ENCODE measurements around the gene CHML.
A peak's percentile ranks its signal among the peaks of the same experiment; 100 is the strongest.
"Not testable (repeated sequence)": the region's sequence is repeated elsewhere in the genome, so short reads cannot be mapped to it uniquely, and the experiment has no call there.

The CHML gene

GRCh38 chr1:241640149-241640866, at the start of gene CHML, which contains the start of gene OPN3:
TSS of gene CHML (minus strand) at chr1:241640369. CDS start at chr1:241635766, 4,603 bp downstream.
TSS of gene OPN3 (minus strand) at chr1:241640369. CDS start at chr1:241640254, 115 bp downstream.
- peak; percentile 51 for DNase-seq

- DNase-seq = no peak
These were observed 48.8 kb upstream of the CHML start for GRCh38 chr1:241688940-241689368.

- DNase-seq = no peak
These were observed 43.9 kb upstream of the CHML start for GRCh38 chr1:241684108-241684507.

GRCh38 chr1:241682921-241683320, 42.8 kb upstream of the CHML start:
- no peak for DNase-seq

GRCh38 chr1:241681861-241682448, 41.8 kb upstream of the CHML start:
- DNase-seq = not testable (repeated sequence)

- DNase-seq = no peak
These were observed 39.8 kb upstream of the CHML start for GRCh38 chr1:241679961-241680360.

GRCh38 chr1:241679404-241679803, 39.2 kb upstream of the CHML start:
- DNase-seq = no peak

- no peak for DNase-seq
These were observed 38.4 kb upstream of the CHML start for GRCh38 chr1:241678536-241678935.

- DNase-seq = no peak
These were observed 37.0 kb upstream of the CHML start for GRCh38 chr1:241677201-241677600.

- DNase-seq = no peak
These were observed 35.8 kb upstream of the CHML start for GRCh38 chr1:241675983-241676382.

GRCh38 chr1:241674805-241675384, 34.7 kb upstream of the CHML start:
- DNase-seq = no peak

- no peak for DNase-seq
These were observed 32.1 kb upstream of the CHML start for GRCh38 chr1:241672301-241672700.

- no peak for DNase-seq
These were observed 26.2 kb upstream of the CHML start for GRCh38 chr1:241666419-241666818.

- no peak for DNase-seq
These were observed 20.3 kb upstream of the CHML start for GRCh38 chr1:241660424-241660972.

GRCh38 chr1:241659016-241659415, 18.8 kb upstream of the CHML start:
- not testable (repeated sequence) for DNase-seq

GRCh38 chr1:241658081-241658793, 18.1 kb upstream of the CHML start:
- no peak for DNase-seq

GRCh38 chr1:241654641-241655040, 14.5 kb upstream of the CHML start:
- no peak for DNase-seq

GRCh38 chr1:241654019-241654418, 13.8 kb upstream of the CHML start:
- DNase-seq = no peak

GRCh38 chr1:241652012-241652411, 11.8 kb upstream of the CHML start, which contains the start of gene WDR64:
TSS of gene WDR64 (plus strand) at chr1:241652281. CDS start at chr1:241652485, 204 bp downstream.
- no peak for DNase-seq

- DNase-seq = no peak
These were observed 8.0 kb upstream of the CHML start for GRCh38 chr1:241648159-241648558.

- no peak for DNase-seq
These were observed 7.5 kb upstream of the CHML start for GRCh38 chr1:241647658-241648057.

GRCh38 chr1:241646201-241646600, 6.0 kb upstream of the CHML start:
- no peak for DNase-seq

GRCh38 chr1:241645199-241645598, 5.0 kb upstream of the CHML start:
- no peak for DNase-seq
